AG10803 (cell line): ENCODE data around the gene PRKCE.

Source experiments
- DNase-seq: peaks from one replicate; pipeline ENCODE4 v3.0.0; 2010; ENCODE audit warnings: low read depth
- H3K4me3 ChIP-seq: 2 replicates; pipeline ENCODE4 v1.5.1; 2011; ENCODE audit warnings: mild to moderate bottlenecking, low read length, control low read depth
- CTCF ChIP-seq: conservative IDR thresholded peaks from 2 replicates; pipeline ENCODE4 v1.5.1; 2011; ENCODE audit warnings: mild to moderate bottlenecking, low read length, control low read depth, inconsistent platforms

PRKCE gene

GRCh38 chr2:46193356-46193755, 541.9 kb downstream of the PRKCE start:
- no peak for TF ChIP-seq CTCF
- no peak for DNase-seq
- no peak overlapping the region for H3K4me3 ChIP-seq

DNA sequence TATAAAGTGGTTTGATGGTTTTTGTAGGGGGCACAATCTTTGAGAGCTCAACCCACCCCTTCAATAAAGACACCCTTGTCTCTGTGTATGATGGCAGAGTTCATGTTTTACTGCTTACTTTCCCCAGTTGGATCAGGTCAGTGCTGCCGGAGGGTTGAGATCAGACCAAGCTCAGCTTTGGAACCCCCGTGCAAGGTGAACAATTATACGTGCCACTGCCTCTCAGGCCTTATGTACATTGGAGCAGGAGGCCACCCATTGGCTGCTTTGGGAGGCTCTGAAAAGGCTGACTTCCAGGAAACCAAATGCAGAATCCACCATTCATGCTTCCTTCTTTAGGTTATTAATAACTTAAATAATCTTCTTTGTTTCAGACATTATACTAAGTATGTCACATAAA, 542.4 kb downstream of the PRKCE start:
- DNase-seq = no peak
- H3K4me3 ChIP-seq = no peak overlapping the region
- TF ChIP-seq CTCF = no peak

GRCh38 chr2:46194856-46195255, 543.4 kb downstream of the PRKCE start:
- no peak overlapping the region for H3K4me3 ChIP-seq
- DNase-seq = no peak
- TF ChIP-seq CTCF = no peak

- no peak for DNase-seq
- H3K4me3 ChIP-seq = no peak overlapping the region
- TF ChIP-seq CTCF = no peak
Observed at GRCh38 chr2:46195819-46196218, 544.3 kb downstream of the PRKCE start.

DNA sequence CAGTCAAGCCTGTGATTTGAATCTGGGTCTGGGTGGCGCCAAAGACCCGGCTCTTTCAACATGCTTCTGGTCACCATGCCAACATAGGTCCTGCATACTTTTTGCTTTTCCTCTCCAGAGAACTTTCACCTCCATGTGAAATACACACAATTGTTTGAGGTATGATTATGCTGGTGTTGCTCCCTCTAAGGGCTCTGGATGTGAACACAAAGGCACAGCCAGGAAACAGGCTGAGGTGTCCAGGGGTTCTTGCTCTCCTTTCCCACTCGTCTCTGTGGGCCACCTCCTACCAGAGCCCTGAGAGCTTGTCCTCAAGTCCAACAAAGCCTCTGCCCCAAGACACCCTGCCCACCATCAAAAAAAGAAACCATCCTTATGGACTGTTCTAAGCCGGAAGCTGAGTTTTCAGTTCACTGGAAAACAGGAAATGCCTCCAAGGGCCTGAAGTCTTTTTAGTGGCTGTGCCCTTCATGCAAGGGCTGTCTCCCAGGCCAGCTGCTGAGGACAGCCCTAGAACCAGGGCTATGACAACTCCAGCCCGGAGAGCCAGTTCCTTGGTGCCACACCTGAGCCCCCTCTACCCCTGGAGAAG, 545.5 kb downstream of the PRKCE start:
- H3K4me3 ChIP-seq = no peak overlapping the region
- DNase-seq = no peak
- TF ChIP-seq CTCF = no peak

- no peak for DNase-seq
- no peak overlapping the region for H3K4me3 ChIP-seq
- no peak for TF ChIP-seq CTCF
Observed at GRCh38 chr2:46197672-46198071, 546.2 kb downstream of the PRKCE start.

DNA sequence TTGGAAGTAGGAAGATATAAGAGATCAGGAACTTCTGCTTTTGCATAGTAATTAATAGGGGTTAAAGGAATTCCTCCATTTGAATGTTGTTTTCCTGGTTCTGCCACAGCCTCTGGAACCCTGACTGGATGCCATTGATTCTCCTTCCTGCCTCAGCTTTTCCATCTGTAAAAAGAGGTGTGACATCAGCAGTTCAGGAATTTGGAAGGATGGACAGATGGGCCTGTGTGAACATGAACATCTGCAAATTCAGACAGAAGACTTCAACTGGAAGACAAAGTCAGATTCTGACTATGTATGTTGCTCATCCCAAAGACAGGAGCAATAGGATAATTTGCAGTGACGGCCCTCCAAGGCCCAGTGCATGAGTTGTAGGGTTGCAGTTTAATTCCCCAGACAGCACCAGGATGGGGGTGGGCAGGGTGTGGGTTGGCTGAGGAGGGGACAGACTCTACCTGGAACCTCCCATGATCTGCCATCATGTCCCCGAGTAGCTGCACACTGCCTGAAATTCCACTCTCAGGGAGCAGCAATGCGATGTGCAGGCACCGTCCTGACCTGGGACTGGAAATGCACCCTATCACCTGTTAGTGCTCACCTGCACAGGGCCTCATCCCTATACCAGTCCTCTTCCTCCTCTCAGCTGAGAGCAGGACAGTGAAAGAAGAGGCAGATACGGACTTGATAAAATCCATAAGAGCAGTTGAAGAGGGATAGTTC, 546.8 kb downstream of the PRKCE start:
- no peak overlapping the region for H3K4me3 ChIP-seq
- TF ChIP-seq CTCF = no peak
- peak; percentile 56 for DNase-seq
